Chondrocyte (in vitro differentiated cells): Measurements from ENCODE around the gene LRRC8E. TPM values are rescaled to one million over a fixed set of nuclear protein-coding genes. Genes with fewer than 3 reads are reported as not detected.
A peak's percentile ranks its signal among the peaks of the same experiment; 100 is the strongest.

Experiments used
- DNase-seq: peaks from one replicate; pipeline ENCODE4 v3.0.0; 2021; ENCODE audit warnings: mixed read lengths, low spot score
- H3K27ac Mint-ChIP-seq: one replicate; pipeline ENCODE4 v1.8.0; 2021; ENCODE audit warnings: mild to moderate bottlenecking, moderate library complexity, mixed read lengths; ENCODE audit not compliant: unreplicated experiment
- H3K27me3 Mint-ChIP-seq: 2 replicates; pipeline ENCODE4 v1.8.0; 2021; ENCODE audit warnings: low read depth, mixed read lengths
- H3K36me3 Mint-ChIP-seq: 2 replicates; pipeline ENCODE4 v1.8.0; 2021; ENCODE audit warnings: low read depth, mixed read lengths
- H3K4me1 Mint-ChIP-seq: 2 replicates; pipeline ENCODE4 v1.8.0; 2021; ENCODE audit warnings: low read depth, mild to moderate bottlenecking, mixed read lengths
- H3K4me3 Mint-ChIP-seq: one replicate; pipeline ENCODE4 v1.8.0; 2021; ENCODE audit warnings: mild to moderate bottlenecking, moderate library complexity, mixed read lengths; ENCODE audit not compliant: unreplicated experiment
- H3K9me3 Mint-ChIP-seq: 2 replicates; pipeline ENCODE4 v1.8.0; 2021; ENCODE audit warnings: low read depth, mixed read lengths
- total RNA-seq: library from RNA; stranded (reverse); gene quantifications from 3 replicates; pipeline ENCODE4 v1.2.1, GENCODE V29; 2021
- TF ChIP-seq, protein P1 (sequence below): fragments of 200-600 bp; sonication (generic); IDR thresholded peaks from 2 replicates; pipeline ENCODE4 v1.5.0; 2021; ENCODE audit warnings: antibody characterized with exemption, mild to moderate bottlenecking, moderate library complexity

Gene LRRC8E
- total RNA-seq, 1 donor from 2014 or later = 6.9 TPM

DNA sequence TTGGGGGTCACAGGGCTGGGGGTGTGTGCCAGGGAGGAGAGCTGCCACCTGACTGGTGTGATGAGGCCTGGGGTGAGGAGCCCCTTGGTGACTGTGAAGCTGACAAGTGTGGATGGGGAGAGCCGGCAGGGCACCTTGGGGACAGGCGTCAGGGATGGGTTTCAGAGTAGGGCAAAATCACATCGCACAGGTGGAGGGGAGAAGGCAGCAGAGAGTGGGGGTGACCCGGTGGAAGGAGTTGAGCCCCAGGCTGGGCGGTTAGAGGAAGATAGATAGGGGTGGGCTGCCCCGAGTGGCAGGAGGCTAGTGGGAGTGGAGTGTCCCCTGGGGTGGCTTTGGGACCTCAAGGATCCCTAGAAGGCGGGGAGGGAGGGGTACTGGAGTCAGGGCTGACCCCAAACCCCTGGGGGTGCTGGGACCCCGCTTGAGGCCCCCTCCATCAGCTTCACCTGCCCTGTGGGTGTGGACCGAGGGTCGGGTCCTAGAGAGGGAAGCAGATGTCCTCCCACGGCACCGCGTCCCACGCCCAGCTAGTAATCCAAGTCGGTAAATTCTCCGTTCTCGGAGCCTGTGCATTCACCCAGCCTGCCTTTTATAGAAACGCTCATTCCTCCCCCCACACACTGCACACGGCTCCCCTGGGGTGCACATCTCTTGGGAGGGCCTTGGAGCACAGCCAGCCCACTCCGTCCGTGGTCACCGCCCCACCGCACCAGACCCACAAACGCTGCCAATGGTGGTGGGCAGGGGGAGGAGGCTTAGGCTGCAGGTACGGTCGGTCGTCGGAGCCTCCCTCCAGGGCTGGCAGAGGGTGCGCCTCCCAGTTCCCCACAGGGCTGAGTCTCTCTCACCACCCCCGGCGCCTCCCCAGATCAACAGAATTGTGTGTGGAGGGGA, 35.2 kb downstream of the LRRC8E start:
- peaks cover 46% of the 10 kb centered on the region for H3K4me1 Mint-ChIP-seq
- no peaks in the 10 kb centered on the region for H3K9me3 Mint-ChIP-seq
- DNase-seq = no peak
- H3K36me3 Mint-ChIP-seq = no peaks in the 10 kb centered on the region
- H3K27ac Mint-ChIP-seq = peak overlapping the region; percentile 45
- H3K27me3 Mint-ChIP-seq = no peaks in the 10 kb centered on the region
- TF ChIP-seq, protein P1, sequence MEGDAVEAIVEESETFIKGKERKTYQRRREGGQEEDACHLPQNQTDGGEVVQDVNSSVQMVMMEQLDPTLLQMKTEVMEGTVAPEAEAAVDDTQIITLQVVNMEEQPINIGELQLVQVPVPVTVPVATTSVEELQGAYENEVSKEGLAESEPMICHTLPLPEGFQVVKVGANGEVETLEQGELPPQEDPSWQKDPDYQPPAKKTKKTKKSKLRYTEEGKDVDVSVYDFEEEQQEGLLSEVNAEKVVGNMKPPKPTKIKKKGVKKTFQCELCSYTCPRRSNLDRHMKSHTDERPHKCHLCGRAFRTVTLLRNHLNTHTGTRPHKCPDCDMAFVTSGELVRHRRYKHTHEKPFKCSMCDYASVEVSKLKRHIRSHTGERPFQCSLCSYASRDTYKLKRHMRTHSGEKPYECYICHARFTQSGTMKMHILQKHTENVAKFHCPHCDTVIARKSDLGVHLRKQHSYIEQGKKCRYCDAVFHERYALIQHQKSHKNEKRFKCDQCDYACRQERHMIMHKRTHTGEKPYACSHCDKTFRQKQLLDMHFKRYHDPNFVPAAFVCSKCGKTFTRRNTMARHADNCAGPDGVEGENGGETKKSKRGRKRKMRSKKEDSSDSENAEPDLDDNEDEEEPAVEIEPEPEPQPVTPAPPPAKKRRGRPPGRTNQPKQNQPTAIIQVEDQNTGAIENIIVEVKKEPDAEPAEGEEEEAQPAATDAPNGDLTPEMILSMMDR = no peak
- peak overlapping the region; percentile 4 for H3K4me3 Mint-ChIP-seq

- TF ChIP-seq, protein P1 = no peak
- Mint-ChIP-seq H3K27me3 (no peaks in the 10 kb centered on the region), H3K27ac (no peak overlapping the region), H3K4me1 (peaks cover 52% of the 10 kb centered on the region), H3K9me3 (no peaks in the 10 kb centered on the region), H3K36me3 (no peaks in the 10 kb centered on the region), H3K4me3 (peak overlapping the region; percentile 48)
- no peak for DNase-seq
Observed at GRCh38 chr19:7924241-7924640, 35.9 kb downstream of the LRRC8E start.

DNA sequence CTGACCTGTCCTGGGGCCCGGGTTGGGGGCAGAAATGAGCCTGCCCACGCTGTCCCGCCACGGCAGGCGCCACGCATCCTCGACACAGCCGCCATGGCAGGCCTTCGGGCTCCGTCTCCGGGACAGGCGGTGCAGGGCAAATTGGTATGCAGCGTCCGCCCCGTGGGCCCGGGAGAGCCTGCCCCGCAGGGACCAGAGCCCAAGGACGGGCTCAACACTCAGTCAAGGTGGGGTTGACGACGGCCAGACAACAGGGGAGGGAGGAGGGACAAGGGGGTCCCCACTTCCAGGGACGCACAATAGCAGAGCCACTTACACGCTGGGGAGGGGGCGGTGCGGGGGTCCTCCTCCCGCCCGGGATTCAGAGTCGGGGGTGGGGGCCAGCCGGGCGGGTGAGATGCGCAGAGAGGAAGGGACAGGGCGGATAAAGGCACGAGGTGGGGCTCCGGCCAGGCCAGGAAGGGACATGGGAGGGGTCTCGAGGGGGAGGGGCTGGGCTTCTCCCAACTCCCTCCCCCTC, 36.4 kb downstream of the LRRC8E start:
- Mint-ChIP-seq H3K9me3 (no peaks in the 10 kb centered on the region), H3K36me3 (no peaks in the 10 kb centered on the region), H3K27ac (no peak overlapping the region), H3K27me3 (no peaks in the 10 kb centered on the region), H3K4me3 (peak overlapping the region; percentile 36), H3K4me1 (peaks cover 52% of the 10 kb centered on the region)
- TF ChIP-seq, protein P1 = no peak
- peak; percentile 86 for DNase-seq

GRCh38 chr19:7925171-7925851, 37.0 kb downstream of the LRRC8E start:
- TF ChIP-seq, protein P1 = peak; percentile 99
- Mint-ChIP-seq H3K4me1 (peaks cover 52% of the 10 kb centered on the region), H3K9me3 (no peaks in the 10 kb centered on the region), H3K4me3 (peak overlapping the region; percentile 75), H3K36me3 (no peaks in the 10 kb centered on the region), H3K27ac (peak overlapping the region; percentile 89), H3K27me3 (no peaks in the 10 kb centered on the region)
- DNase-seq = peak; percentile 90

GRCh38 chr19:7926021-7926726, 37.9 kb downstream of the LRRC8E start, which contains the start of gene CTXN1:
TSS of gene CTXN1 (minus strand) at chr19:7926135. CDS start at chr19:7925538, 597 bp downstream.
- Mint-ChIP-seq H3K4me1 (peaks cover 48% of the 10 kb centered on the region), H3K9me3 (no peaks in the 10 kb centered on the region), H3K36me3 (peaks cover 2% of the 10 kb centered on the region), H3K27me3 (no peaks in the 10 kb centered on the region), H3K4me3 (peak within 1 kb of the TSS; percentile 77), H3K27ac (peak within 1 kb of the TSS; percentile 89)
- DNase-seq = no peak
- TF ChIP-seq, protein P1 = peak; percentile 37
